Activated T-cell treated with anti-CD3 and anti-CD28 coated beads for 48 hours (primary cell): ENCODE data around the gene CDC34.

ENCODE experiments used
- DNase-seq: peaks from one replicate; pipeline ENCODE4 v3.0.0-alpha.2; 2020; ENCODE audit warnings: low read depth

Gene CDC34

DNA sequence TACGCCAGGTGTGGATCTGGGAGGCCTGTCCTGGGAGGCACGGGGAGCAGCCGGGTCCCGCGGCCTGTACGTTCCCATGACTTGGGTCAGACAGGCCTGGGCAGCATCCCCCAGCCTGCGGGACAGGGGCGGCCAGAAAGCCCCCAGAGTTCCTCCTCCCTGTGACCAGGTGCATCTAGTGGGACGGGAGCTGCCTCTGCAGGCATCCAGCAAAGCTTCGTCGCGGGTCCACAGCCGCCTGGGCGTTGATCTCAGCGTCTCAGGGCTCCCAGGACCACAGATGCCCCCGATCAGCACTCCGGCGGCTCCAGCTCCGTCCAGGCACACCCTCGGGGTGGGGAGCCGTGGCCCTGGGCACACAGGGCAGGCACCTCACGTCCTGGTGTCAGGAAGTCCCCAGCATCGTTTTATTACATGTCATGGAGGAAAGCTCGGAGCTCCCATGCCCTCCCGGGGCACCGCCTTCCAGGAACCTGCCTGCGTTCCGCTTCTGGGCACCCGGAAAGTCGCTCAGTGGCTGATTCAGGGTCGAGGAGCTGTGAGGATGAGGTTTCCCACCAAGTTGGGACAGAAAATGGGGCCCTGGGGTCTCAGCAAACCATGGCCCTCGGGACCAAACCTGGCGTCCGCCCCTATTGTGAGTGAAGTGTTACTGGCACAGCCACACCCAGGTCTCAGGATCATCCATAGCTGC, 10.8 kb downstream of the CDC34 start:
- DNase-seq, result no peak

- peak; percentile 64 for DNase-seq
Observed at GRCh38 chr19:543910-544608, 12.5 kb downstream of the CDC34 start, which contains the start of gene GZMM. Gene GZMM, plus strand, starts transcription at chr19:544053. Its CDS starts 19 bp downstream, at chr19:544072.

DNA sequence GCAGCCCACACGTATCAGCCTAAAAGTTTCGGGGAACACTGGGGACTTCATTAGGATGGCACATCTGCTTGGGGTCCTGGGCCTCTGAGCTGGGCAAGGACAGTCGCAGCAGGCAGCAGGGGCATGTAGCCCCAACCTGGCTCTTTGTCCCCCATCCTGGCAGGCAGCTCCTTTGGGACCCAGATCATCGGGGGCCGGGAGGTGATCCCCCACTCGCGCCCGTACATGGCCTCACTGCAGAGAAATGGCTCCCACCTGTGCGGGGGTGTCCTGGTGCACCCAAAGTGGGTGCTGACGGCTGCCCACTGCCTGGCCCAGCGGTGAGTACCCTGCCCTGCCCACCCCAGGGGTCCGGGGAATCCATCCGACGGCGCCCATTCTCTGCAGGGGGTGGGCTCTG, 15.6 kb downstream of the CDC34 start:
- no peak for DNase-seq

DNA sequence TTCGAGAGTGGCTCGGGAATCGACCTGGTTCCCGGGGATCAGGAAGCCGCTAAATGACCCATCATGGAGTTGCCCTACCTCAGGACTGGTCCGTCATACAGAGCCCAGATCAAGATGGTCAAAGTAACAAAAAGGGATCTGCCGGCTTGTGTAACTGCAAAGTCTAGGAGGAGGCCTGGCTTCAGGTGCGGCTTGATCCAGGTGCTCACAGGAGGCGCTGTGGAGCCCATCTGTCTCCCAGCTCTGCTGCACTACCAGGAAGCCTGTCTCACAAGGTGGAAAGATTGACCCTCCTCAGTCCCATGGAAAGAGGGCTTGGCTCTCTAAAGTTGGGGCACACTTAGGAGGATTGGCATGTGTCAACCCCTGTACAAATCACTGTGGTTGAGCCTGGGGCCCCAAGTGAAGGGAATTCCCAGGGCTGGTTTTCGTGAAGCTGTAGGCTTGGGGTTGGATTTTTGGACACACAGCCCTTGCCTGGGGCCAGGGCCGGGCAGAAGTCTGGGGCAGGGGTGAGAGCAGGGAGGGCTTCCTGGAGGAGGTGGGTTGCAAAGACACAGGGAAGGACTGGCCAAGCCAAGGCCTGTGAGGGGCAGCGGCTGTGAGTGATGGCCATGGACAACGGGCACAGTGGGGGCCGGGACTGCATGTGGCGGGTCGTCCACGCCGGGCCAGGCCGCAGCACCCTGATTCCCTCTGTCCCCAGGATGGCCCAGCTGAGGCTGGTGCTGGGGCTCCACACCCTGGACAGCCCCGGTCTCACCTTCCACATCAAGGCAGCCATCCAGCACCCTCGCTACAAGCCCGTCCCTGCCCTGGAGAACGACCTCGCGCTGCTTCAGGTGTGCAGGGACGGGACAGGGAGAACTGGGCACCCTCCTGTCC, 16.5 kb downstream of the CDC34 start:
- no peak for DNase-seq

DNA sequence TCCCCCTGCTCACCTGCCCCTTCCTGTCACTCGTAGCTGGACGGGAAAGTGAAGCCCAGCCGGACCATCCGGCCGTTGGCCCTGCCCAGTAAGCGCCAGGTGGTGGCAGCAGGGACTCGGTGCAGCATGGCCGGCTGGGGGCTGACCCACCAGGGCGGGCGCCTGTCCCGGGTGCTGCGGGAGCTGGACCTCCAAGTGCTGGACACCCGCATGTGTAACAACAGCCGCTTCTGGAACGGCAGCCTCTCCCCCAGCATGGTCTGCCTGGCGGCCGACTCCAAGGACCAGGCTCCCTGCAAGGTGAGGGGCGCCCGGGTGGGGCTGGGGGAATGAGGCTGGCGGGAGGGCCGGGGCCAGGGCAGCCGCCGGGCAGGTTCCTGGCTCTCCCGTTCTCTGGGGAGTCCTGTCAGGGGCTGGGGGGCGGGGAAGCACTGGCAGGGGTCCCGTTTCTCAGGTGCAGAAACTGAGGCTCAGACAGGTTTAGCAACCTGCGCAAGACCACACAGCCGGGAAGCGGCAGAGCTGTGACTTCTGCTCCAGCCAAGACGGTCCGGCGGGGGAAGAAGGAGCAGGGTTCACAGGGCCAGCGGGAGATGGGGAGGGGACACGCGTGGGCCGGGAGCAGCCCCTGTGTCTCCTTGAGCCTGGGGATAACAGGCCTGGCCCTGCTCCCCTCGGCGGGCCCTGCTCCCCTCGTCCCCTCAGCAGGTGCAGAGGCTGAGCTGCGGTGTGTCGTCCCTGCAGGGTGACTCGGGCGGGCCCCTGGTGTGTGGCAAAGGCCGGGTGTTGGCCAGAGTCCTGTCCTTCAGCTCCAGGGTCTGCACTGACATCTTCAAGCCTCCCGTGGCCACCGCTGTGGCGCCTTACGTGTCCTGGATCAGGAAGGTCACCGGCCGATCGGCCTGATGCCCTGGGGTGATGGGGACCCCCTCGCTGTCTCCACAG, 17.6 kb downstream of the CDC34 start:
- DNase-seq, result no peak

DNA sequence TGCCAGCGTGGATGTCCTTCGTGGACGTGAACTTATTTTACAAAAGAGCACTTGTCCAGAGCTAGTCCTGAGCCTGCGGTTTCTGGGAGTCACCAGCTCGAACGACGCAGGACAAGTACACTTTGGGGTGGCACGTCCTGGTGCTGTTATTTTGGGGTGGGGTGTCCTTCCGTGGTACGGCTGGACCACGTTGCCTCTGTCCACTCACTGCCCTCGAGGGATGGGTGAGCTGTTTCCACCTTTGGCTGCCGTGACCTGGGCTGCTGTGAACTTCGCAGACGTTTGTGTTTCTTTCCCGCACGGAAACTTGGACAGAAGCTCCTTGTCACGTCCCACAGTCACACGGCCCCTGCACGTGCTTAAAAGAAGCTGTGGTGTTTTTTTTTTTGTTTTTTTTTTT, 23.3 kb downstream of the CDC34 start:
- no peak for DNase-seq

DNA sequence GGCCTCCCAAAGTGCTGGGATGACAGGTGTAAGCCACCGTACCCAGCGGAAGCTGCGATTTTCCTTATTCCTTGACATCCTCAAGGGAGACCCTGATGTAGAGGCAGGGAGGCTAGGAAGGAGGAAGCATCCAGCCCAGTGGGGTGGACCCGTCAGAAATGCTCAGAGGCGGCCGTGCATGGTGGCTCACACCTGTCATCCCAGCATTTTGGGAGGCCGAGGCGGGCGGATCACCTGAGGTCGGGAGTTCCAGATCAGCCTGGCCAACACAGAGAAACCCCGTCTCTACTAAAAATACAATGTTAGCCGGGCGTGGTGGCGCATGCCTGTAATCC, 23.9 kb downstream of the CDC34 start:
- no peak for DNase-seq

- no peak for DNase-seq
Observed at GRCh38 chr19:556611-557382, 25.2 kb downstream of the CDC34 start.

DNA sequence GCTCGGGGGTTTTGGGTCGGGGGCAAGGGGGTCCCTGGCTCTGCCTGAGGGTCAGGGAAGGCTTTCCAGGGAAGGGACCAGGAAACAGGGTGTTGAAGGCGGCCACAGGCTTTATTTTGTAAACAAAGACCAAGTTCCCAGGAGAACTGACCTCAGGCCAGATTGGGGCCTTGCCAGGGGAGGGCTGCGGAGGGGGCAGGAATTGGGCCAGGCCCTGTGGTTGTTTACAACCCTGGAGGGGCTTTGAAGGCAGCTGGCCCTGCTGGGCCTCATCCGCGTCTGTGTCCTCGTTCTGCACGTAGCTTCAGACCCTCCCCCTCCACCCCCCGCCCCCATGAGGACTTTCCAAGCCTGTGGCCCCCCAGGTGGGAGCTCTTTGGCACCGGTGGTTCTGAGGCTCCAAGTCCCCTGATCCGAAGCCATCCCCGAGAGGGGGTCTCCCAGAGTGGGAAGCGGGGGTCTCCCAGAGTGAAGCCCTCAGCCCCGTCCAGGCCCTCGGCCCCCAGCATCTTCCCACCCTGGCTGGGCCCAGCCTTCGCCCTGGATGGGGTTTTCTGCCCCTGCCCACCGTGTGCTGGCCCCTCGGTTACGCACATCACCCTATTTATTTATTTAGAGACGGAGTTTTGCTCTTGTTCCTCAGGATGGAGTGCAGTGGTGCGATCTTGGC, 27.3 kb downstream of the CDC34 start:
- no peak for DNase-seq

- no peak for DNase-seq
Observed at GRCh38 chr19:560121-560520, 28.6 kb downstream of the CDC34 start.

DNA sequence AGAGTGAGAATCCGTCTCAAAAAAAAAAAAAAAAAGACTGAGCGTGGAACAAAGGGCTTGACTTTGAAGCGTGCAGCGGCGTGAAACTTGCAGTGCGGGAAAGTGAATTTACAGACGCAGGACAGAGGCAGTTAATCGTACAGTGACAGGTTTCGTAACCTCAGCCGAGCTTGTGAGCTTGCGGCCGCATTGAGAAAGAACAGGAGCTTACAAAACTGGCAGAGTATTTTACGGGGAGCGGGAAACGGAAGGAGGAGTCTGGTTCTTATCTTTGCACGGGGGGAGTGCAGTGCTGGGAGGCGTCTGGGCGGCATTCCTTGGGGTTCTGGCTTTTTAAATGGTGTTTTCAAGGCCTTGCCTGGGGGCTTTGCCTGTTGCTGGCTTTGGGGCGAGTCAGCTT, 34.8 kb downstream of the CDC34 start:
- no peak for DNase-seq

- no peak for DNase-seq
Observed at GRCh38 chr19:566844-567243, 35.3 kb downstream of the CDC34 start.

- no peak for DNase-seq
Observed at GRCh38 chr19:567296-567900, 35.8 kb downstream of the CDC34 start.

DNA sequence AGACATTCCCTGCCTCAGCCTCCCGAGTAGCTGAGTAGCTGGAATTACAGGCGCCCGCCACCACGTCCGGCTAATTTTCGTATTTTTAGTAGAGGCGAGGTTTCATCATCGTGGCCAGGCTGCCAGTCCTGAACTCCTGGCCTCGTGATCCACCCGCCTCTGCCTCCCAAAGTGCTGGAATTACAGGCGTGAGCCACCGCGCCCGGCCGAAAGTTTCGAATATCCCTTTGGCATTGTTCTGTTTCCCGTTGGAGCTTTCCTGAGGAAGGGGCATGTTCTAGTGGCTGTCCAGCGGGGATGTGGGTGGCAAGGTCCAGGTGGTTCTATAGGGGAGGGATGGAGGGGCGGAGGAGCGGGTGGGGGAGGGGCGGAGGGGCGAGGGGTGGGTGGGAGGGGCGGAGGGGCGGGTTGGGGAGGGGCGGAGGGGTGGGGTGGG, 38.7 kb downstream of the CDC34 start:
- no peak for DNase-seq

DNA sequence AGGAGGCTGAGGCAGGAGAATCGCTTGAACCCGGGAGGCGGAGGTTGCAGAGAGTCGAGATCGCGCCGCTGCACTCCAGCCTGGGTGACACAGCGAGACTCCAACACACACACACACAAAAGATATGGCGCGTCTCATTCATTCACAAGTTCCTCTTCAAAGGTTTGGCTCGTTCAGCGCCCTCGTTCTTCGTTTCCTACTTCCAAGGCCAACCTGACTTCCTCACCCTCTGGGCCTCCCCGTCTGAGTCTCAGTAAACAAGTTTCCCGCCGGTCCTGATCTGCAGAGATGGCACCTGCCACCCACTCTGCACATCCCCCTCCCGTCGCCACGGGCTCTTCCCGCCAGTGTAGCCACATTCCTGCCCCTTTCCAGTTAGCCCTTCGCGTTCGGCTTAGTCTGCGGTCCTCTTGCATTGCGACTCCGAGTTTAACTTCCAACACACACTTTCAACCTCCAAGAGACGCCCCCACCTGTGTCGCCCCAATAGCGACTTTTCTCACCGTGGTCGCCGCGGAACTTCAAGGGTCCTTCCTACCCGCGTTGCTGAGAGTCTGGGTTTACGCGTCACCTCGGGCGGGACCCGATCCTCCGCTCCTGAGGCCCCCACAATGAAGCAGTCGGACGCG, 39.5 kb downstream of the CDC34 start:
- DNase-seq, result no peak

GRCh38 chr19:571566-571974, 40.0 kb downstream of the CDC34 start:
- DNase-seq, result no peak

DNA sequence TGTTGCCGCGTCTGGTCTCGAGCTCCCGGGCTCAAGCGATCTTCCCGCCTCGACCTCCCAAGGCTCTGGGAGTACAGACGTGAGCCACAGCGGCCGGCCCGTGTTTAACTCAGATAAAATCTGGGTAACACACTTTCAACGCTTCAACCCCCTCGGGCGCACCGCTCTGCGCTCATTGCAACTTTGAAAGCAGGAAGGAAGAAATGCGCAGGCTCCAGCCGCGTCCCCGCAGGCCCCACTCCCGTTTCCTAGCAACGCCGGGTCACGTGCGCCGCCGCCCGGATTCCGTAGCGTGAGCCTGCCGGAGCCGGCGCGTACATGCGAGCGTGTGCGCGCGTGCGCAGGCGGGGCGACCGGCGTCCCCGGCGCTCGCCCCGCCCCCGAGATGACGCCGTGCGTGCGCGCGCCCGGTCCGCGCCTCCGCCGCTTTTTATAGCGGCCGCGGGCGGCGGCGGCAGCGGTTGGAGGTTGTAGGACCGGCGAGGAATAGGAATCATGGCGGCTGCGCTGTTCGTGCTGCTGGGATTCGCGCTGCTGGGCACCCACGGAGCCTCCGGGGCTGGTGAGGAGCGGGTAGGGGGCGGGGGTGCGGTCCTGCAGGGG, 40.7 kb downstream of the CDC34 start, which contains the start of gene BSG:
TSS of gene BSG (plus strand) at position 457 of the 603 bp plus-strand sequence. CDS start at position 496, 39 bp downstream.
- peak; percentile 99 for DNase-seq

DNA sequence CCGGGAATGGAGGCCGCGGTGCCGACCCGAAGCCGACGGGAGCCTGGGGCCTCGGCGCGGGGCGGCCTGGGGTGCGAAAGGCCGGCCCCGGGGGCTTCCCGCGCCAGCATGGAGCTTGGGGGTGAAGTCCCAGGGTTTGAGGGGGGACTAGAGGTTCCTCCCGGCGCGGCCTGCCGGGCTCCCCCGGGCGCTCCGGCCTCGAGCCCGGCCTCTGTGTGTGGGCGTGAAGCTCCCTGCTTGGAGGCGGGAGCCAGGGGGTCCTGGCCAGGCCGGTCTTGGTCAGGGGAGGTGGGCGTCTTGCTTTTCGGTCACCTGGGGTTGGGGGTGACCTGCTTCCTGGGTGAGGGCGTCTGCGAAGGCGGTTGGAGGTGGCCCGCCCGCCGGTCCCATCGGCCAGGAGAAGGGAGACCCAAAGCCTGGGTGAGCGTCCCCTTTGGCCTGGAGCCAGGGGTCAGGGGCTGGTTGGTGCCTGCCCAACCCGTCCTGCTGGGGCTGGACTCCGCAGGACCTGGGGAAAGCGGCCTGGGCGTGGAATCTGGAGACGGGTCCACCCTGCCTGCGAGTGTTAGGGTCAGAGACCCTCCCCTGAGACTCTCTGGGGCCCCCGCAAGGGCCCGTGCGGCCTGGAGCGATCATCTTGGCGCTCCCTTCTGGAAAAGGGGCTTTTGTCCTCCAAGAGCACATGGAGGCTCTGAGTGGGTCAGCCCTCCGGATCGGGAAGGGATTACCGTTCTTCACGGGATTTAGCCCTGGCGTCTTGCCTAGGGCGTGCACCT, 41.4 kb downstream of the CDC34 start:
- no peak for DNase-seq
